Right kidney (tissue), 9 donors: ENCODE results near the gene LCE5A.
"Not testable (repeated sequence)": the region's sequence is repeated elsewhere in the genome, so short reads cannot be mapped to it uniquely, and the experiment has no call there.

Source experiments
- DNase-seq: peaks from one replicate; pipeline ENCODE4 v3.0.0-alpha.2; 2016
- long read RNA-seq, 8 donors: transcript quantifications; one replicate each; lab custom pipeline, GENCODE V29; 2026

The LCE5A gene
- long read RNA-seq, donor 1, result 0 reads
- long read RNA-seq, donor 2, result 0 reads
- long read RNA-seq, donor 3, result 0 reads
- long read RNA-seq, donor 4, result 0 reads
- long read RNA-seq, donor 5, result 0 reads
- long read RNA-seq, donor 6, result 0 reads
- long read RNA-seq, donor 7, result 0 reads
- long read RNA-seq, donor 8, result 0 reads

- no peak for DNase-seq
Measured at GRCh38 chr1:152510503-152510902, at the start of gene LCE5A. Gene LCE5A (plus strand): TSS chr1:152510803. CDS start chr1:152511535, 732 bp downstream.

GRCh38 chr1:152461544-152461943 is 49.1 kb upstream of the LCE5A start:
- no peak for DNase-seq

- no peak for DNase-seq
Measured at GRCh38 chr1:152462636-152463035, 48.0 kb upstream of the LCE5A start.

- DNase-seq, result no peak
Measured at GRCh38 chr1:152466217-152466616, 44.4 kb upstream of the LCE5A start.

GRCh38 chr1:152473887-152474537 is 36.6 kb upstream of the LCE5A start:
- no peak for DNase-seq

- DNase-seq, result no peak
Measured at GRCh38 chr1:152479792-152480595, 30.6 kb upstream of the LCE5A start.

GRCh38 chr1:152481869-152482664 is 28.5 kb upstream of the LCE5A start:
- no peak for DNase-seq

- no peak for DNase-seq
Measured at GRCh38 chr1:152486400-152487006, 24.1 kb upstream of the LCE5A start.

GRCh38 chr1:152487871-152488270 is 22.7 kb upstream of the LCE5A start:
- no peak for DNase-seq

- DNase-seq, result not testable (repeated sequence)
Measured at GRCh38 chr1:152491537-152491936, 19.1 kb upstream of the LCE5A start.

- DNase-seq, result no peak
Measured at GRCh38 chr1:152495066-152495675, 15.4 kb upstream of the LCE5A start.

GRCh38 chr1:152497273-152497672 is 13.3 kb upstream of the LCE5A start:
- no peak for DNase-seq

- DNase-seq, result no peak
Measured at GRCh38 chr1:152501704-152502103, 8.9 kb upstream of the LCE5A start.

- no peak for DNase-seq
Measured at GRCh38 chr1:152502496-152503180, 8.0 kb upstream of the LCE5A start.

- DNase-seq, result no peak
Measured at GRCh38 chr1:152505083-152505482, 5.5 kb upstream of the LCE5A start.

- no peak for DNase-seq
Measured at GRCh38 chr1:152506899-152507498, 3.6 kb upstream of the LCE5A start.

- DNase-seq, result no peak
Measured at GRCh38 chr1:152511596-152511995, 993 bp downstream of the LCE5A start.

GRCh38 chr1:152513081-152513480 is 2.5 kb downstream of the LCE5A start:
- DNase-seq, result no peak

- peak; percentile 3 for DNase-seq
Measured at GRCh38 chr1:152514715-152515433, 4.3 kb downstream of the LCE5A start.

- peak; percentile 31 for DNase-seq
Measured at GRCh38 chr1:152515434-152515783, 4.8 kb downstream of the LCE5A start.
